HUES48 (cell line): ENCODE measurements around the gene GNPDA2.
A peak's percentile ranks its signal among the peaks of the same experiment; 100 is the strongest.

Source experiments
- H3K27ac ChIP-seq: one replicate; pipeline ENCODE4 v1.7.0; 2013; ENCODE audit warnings: low read depth, low read length, inconsistent platforms
- H3K27me3 ChIP-seq: 2 replicates; pipeline ENCODE4 v1.6.1; 2013; ENCODE audit warnings: mild to moderate bottlenecking, low read length; ENCODE audit not compliant: control insufficient read depth, insufficient read depth
- H3K36me3 ChIP-seq: 2 replicates; pipeline ENCODE4 v1.6.1; 2013; ENCODE audit warnings: low read length; ENCODE audit not compliant: control insufficient read depth, insufficient read depth
- H3K4me1 ChIP-seq: 2 replicates; pipeline ENCODE4 v1.6.1; 2013; ENCODE audit warnings: mild to moderate bottlenecking, low read length; ENCODE audit not compliant: control insufficient read depth, insufficient read depth
- H3K4me3 ChIP-seq: 2 replicates; pipeline ENCODE4 v1.5.1; 2013; ENCODE audit warnings: mild to moderate bottlenecking, low read depth, low read length
- H3K9ac ChIP-seq: 2 replicates; pipeline ENCODE4 v1.6.1; 2013; ENCODE audit warnings: mild to moderate bottlenecking, low read depth, low read length, moderate library complexity
- H3K9me3 ChIP-seq: 2 replicates; pipeline ENCODE4 v1.6.1; 2013; ENCODE audit warnings: low read length; ENCODE audit not compliant: control insufficient read depth, insufficient read depth

GNPDA2 gene

DNA sequence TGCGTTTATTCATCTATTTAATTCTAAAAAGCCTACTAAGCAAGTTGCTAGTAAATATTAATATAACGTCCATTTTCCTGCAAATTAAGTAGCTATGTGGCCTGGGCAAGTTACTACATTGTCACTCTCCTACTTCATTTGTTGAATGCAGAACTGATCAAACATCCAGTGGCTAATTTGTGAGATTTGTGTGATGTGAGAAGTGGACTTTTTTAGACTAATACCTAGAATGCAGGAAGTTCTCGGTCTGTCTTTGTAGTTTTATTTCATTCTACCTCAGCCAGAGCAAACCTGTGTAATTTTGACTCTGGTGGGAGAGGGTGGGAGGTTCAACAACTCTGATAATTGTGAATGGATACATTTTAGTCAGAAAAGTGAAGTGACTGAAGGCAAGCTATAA, 47.3 kb downstream of the GNPDA2 start:
- peaks cover 36% of the 10 kb centered on the region for H3K36me3 ChIP-seq
- no peak overlapping the region for H3K27ac ChIP-seq
- H3K4me3 ChIP-seq, result peak overlapping the region; percentile 97
- H3K27me3 ChIP-seq, result no peaks in the 10 kb centered on the region
- H3K9ac ChIP-seq, result peak overlapping the region; percentile 98
- no peaks in the 10 kb centered on the region for H3K9me3 ChIP-seq
- H3K4me1 ChIP-seq, result peaks cover 8% of the 10 kb centered on the region; the same call in 1 of the 2 replicates

DNA sequence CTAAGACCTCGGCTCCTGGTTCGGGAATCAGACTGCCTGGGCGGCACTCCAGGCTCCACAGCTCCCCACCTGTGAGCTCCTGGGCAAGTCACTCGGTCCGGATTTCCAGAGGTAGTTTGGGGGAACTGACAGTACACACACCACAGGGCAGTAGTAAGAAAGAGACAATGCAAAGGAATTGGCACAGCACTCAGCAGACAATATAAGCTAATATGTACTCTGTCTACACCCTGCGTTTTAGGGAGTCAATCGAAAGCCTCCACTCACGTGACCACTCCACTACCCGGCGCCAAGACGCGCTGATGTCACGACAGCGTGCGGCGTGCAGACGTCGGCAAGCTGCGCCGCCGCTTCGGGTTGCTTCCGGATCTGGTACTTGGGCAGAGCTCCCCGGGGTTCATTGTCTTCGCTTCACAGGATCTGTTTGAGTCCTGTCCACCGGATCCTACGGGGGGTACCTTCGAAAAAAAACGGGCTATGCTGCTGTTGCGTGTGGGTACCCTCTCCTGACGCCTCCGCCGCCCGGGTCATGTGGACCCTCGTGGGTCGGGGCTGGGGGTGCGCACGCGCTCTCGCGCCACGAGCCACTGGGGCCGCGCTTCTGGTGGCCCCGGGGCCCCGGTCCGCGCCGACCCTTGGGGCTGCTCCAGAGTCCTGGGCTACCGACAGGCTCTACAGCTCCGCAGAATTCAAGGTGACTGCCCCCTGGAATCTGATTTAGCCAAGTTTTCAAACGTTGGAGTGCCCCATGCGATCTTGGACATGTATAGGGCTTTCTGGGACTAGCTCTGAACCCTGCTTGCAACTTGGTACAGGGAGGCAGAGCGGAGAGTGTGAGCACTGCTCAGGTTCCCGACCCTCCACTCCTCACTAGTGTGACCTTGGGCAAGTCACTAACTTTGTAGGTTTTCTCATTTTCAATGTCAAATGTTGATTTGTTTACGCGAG, 48.0 kb downstream of the GNPDA2 start, which contains the start of gene GUF1:
Gene GUF1 (plus strand): TSS at position 327 of the 948 bp plus-strand sequence. CDS start 203 bp downstream, at position 530.
- Histone ChIP-seq H3K27ac (peak within 1 kb of the TSS; percentile 94), H3K4me3 (peak within 1 kb of the TSS; percentile 97), H3K9me3 (no peaks in the 10 kb centered on the region), H3K4me1 (peaks cover 8% of the 10 kb centered on the region; the same call in 1 of the 2 replicates), H3K9ac (peak within 1 kb of the TSS; percentile 98), H3K27me3 (no peaks in the 10 kb centered on the region), H3K36me3 (peaks cover 29% of the 10 kb centered on the region)

DNA sequence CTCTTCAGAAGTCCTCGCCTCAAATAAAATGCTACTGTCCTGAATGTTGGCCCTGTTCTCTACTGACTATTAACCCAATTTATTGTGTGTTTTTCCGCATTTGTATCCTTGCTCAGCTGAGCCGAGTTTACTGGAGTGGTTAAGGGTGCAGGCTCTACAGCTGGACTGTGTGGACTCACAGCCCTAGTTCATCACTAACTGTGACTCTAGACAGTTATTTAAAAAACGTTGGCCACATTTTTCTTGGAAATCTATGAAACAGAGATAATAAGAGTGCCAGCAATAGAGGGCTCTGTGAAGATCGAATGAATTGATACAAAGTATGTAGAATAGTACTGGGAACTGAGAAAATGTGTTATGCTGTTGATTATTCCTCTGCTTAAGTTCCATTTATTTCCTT, 51.0 kb downstream of the GNPDA2 start:
- Histone ChIP-seq H3K4me1 (peaks cover 8% of the 10 kb centered on the region; the same call in 1 of the 2 replicates), H3K27me3 (no peaks in the 10 kb centered on the region), H3K36me3 (no peaks in the 10 kb centered on the region), H3K27ac (no peak overlapping the region), H3K4me3 (no peak overlapping the region), H3K9me3 (no peaks in the 10 kb centered on the region), H3K9ac (no peak overlapping the region)

DNA sequence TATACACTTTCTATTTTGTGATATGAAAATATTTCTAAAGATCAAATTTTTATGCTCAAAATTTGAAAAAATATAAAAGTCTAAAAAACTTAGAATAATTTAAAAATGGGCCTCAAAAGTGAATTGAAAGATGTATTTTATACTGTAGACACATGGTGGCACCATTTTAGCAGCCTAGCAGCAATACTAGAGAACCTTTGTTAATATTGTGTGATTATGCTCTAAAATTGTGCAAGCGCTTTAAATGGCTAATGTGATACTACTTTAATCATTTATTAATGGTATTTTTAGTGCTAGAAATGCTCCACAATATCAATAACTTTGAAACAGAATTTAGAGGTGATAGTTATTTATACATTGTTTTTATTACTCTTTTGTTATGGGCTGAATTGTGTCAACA, 51.9 kb downstream of the GNPDA2 start:
- no peak overlapping the region for H3K9ac ChIP-seq
- no peaks in the 10 kb centered on the region for H3K9me3 ChIP-seq
- no peak overlapping the region for H3K27ac ChIP-seq
- H3K27me3 ChIP-seq, result no peaks in the 10 kb centered on the region
- H3K36me3 ChIP-seq, result no peaks in the 10 kb centered on the region
- peaks cover 3% of the 10 kb centered on the region; the same call in 1 of the 2 replicates for H3K4me1 ChIP-seq
- H3K4me3 ChIP-seq, result no peak overlapping the region

DNA sequence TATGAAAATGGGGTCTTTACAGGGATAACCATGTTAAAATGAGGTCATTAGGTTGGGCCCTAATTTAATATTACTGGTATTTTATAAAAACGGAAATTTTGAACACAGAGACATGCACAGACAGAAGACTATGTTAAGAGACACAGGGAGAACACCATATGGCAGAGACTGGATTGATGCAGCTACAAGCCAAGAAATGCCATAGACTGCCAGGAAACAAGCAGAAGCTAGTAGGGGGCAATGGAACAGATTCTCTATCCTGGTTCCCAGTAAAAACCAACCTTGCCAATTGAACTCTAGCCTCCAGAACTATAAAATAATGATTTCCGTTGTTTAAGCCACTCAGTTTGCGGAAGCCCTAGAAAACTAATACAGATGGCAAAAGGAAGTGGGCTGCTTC, 54.7 kb downstream of the GNPDA2 start:
- H3K36me3 ChIP-seq, result no peaks in the 10 kb centered on the region
- no peak overlapping the region for H3K4me3 ChIP-seq
- H3K4me1 ChIP-seq, result no peaks in the 10 kb centered on the region
- H3K9me3 ChIP-seq, result no peaks in the 10 kb centered on the region
- H3K9ac ChIP-seq, result no peak overlapping the region
- no peaks in the 10 kb centered on the region for H3K27me3 ChIP-seq
- H3K27ac ChIP-seq, result no peak overlapping the region

DNA sequence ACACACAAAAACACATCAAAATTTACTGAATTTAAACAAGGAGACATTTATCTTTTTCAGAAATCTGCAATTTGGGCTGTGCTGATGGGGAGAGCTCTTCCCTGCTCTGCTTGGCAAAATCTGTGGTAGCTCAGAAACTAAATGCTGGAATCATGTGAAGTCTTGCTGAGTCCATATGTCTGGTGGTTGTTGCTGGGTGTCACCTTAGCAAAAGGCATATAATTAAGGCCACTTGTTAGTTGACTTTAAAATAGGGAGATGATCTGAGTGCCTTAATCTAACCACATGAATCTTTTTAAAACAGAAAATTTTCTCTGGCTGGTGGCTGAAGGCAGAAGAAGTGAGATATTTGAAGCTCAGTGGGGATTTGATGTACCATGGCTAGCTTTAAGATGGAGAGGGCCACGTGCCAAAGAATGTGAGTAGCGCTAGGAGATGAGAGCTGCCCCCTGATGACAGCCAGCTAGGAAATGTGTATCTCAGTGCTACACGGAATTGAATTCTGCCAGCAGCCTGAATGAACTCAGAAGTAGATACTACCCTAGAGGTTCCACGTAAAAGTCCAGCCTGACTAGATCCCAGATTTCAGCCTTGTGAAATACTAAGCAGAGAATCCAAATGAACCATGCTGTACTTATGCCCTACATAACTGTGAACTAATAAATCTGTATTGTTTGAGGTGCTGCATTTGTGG, 55.7 kb downstream of the GNPDA2 start:
- H3K27me3 ChIP-seq, result no peaks in the 10 kb centered on the region
- no peak overlapping the region for H3K27ac ChIP-seq
- no peak overlapping the region for H3K9ac ChIP-seq
- H3K9me3 ChIP-seq, result no peaks in the 10 kb centered on the region
- H3K36me3 ChIP-seq, result no peaks in the 10 kb centered on the region
- no peak overlapping the region for H3K4me3 ChIP-seq
- H3K4me1 ChIP-seq, result no peaks in the 10 kb centered on the region

DNA sequence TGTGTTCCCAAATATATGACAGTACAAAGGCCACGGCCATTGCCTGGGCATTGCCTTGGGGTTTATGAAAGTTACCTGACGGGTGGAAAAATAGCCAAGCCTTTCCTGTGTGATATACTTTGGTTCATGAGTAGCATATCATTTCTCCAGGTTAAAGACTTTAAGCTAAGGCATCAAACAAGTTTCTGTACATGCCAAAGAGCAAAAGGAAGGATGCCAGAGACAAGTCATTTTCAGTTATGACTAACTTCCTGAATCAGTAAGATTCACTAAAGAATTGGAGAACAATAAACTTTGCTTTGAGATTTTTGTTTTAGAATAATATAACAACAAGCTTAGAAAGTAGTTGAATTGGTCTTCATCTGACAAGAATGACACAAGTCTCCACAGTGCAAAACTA, 57.8 kb downstream of the GNPDA2 start:
- Histone ChIP-seq H3K9me3 (no peaks in the 10 kb centered on the region), H3K27me3 (no peaks in the 10 kb centered on the region), H3K36me3 (no peaks in the 10 kb centered on the region), H3K9ac (no peak overlapping the region), H3K4me3 (no peak overlapping the region), H3K27ac (no peak overlapping the region), H3K4me1 (no peaks in the 10 kb centered on the region)

DNA sequence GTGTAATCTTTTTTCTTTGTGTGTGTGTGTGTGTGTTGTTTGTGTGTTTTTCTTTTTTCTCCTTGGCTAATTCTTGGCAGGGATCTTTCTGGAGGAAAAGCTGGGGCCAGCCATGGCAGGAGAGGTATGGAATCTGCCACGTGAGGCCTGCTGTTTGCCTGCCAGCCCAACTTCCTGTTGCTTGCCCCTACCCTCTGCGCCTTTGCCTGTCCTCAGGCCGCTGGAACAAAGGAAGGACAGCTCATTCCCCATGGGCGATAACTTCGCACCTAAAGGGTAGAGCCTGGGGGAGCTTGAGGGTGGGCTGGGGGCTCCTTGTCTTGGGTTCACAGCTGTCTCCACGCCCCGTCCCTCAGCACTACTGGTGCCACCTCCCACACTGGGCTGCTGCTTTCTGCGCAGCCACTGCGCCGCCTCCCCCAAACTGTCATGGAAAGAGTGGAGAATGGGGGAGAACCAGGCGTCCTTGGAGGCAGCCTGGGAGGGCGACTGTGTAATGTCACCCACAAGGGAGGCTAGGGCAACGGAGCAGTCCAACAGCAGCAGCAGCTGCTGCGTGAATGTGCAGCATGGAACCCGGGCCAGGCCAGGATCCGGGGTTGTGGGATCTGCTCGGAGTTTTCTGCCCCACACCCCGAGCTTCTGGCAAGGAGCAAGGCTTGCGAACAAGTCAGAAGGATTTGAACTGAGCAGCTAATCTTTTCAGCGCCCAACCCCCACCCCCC, 62.7 kb downstream of the GNPDA2 start:
- H3K27ac ChIP-seq, result no peak overlapping the region
- H3K4me1 ChIP-seq, result no peaks in the 10 kb centered on the region
- no peak overlapping the region for H3K4me3 ChIP-seq
- no peaks in the 10 kb centered on the region; the same call in 1 of the 2 replicates for H3K27me3 ChIP-seq
- no peaks in the 10 kb centered on the region for H3K9me3 ChIP-seq
- H3K9ac ChIP-seq, result no peak overlapping the region
- H3K36me3 ChIP-seq, result no peaks in the 10 kb centered on the region

DNA sequence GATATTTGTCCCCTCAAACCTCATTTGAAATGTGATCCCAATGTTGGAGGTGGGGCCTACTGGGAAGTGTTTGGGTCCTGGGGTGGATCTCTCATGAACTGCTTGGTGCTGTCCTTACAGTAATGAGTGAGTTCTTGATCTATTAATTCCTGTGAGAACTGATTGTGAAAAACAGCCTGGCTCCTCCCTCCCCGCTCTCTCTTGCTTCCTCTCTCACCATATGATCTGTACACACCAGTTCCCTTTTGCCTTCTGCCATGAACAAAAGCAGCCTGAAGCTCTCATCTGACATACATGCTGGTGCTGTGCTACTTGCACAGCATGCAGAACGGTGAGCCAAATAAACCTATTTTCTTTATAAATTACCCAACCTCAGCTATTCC, 63.7 kb downstream of the GNPDA2 start:
- no peaks in the 10 kb centered on the region for H3K4me1 ChIP-seq
- no peaks in the 10 kb centered on the region for H3K9me3 ChIP-seq
- H3K27ac ChIP-seq, result no peak overlapping the region

DNA sequence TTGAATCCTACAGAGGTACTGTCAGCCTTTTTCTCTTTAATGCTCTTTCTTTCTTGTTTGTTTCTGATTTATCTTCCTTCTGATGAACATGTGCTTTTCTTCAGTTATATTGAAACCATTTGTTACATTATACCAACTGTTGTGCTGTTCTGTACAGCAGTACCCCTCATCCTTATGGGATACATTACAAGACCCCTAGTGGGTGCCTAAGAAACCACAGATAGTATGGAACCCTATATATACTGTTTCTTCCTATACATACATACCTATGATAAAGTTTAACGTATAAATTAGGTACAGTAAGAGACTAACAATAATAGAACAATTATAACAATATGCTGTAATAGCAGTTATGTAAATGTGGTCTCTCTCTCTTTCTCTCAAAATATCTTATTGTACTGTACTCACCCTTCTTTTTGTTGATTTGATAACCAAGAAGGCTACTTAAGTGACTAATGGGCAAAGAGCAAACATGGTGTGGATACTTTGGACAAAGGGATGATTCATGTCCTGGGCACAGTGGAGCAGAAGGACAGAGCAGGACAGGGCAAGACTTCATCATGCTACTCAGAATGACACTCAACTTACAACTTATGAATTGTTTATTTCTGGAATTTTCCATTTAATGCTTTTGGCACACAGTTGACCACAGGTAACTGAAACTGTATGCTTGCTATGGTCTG, 64.3 kb downstream of the GNPDA2 start:
- Histone ChIP-seq H3K9me3 (no peaks in the 10 kb centered on the region), H3K4me3 (no peak overlapping the region), H3K9ac (no peak overlapping the region), H3K27me3 (no peaks in the 10 kb centered on the region; the same call in 1 of the 2 replicates), H3K27ac (no peak overlapping the region), H3K36me3 (no peaks in the 10 kb centered on the region), H3K4me1 (no peaks in the 10 kb centered on the region)

More for the DNA sequence above, 63.7 kb downstream of the GNPDA2 start:
- Histone ChIP-seq H3K4me3 (no peak overlapping the region), H3K9ac (no peak overlapping the region), H3K36me3 (no peaks in the 10 kb centered on the region), H3K27me3 (no peaks in the 10 kb centered on the region; the same call in 1 of the 2 replicates)
